ENCODE results near the gene DNAJC3.

Gene DNAJC3

DNA sequence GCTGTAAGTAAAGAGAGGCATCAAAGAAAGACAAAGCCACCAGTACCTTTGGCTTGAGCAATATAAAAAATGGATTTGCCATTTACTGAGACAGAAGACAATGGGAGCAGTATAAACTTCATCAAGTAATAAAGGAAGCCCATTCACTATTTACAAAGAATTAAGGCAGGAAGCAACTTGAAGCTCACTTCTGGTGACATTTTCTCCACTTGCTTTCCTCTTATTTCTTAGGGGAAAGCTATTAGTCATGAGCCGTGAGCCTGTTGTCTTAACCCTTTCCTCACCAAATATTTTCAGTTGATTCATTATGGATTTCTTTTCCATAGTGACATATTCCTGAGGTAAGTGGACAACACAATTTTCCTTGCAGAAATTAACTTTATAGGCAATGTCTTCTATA is 156.8 kb downstream of the DNAJC3 start:
- TF ChIP-seq, protein P1, sequence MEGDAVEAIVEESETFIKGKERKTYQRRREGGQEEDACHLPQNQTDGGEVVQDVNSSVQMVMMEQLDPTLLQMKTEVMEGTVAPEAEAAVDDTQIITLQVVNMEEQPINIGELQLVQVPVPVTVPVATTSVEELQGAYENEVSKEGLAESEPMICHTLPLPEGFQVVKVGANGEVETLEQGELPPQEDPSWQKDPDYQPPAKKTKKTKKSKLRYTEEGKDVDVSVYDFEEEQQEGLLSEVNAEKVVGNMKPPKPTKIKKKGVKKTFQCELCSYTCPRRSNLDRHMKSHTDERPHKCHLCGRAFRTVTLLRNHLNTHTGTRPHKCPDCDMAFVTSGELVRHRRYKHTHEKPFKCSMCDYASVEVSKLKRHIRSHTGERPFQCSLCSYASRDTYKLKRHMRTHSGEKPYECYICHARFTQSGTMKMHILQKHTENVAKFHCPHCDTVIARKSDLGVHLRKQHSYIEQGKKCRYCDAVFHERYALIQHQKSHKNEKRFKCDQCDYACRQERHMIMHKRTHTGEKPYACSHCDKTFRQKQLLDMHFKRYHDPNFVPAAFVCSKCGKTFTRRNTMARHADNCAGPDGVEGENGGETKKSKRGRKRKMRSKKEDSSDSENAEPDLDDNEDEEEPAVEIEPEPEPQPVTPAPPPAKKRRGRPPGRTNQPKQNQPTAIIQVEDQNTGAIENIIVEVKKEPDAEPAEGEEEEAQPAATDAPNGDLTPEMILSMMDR (IDR thresholded peaks at IDR 0.05; ENCODE audit: control extremely low read depth, extremely low read depth, low read depth, missing control alignments): no peak
- no peak for DNase-seq (ENCODE audit: extremely low spot score)
- ChIA-PET CTCF (interaction anchor here (0.6 to 6.8 kb wide), 54 partner anchors 10 to 1212 kb away, joined by 3 to 172 read pairs (median 4); no protein-coding TSS in a partner anchor), POLR2A (no interaction called here)

DNA sequence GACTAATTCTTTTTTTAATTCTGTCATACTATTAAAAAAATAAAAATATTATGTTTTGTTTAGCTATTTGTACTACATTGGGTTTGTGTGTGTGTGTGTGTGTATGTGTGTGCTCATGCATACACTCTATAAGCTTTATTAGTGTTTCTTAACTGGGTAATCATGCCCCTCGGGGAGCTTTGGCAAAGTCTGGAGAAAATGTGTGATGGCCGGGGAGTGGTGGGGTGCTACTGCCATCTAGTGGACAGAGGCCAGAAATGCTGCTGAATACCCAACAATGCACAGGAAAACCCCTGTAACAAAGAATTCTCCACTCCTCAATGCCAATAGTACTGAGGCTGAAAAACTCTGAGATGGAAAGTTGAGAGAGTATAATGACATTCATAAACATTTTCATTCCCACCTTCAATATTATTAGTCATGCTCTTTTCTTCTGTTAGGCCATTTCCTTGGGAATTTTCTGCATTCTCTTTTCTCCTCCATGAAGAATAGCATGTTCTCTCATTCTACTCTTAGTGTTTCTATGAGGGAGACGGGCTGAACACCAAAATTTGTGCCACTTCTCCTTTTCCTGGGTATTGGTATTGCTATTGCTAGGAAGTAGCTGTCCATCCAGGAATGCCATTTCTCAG is 157.3 kb downstream of the DNAJC3 start:
- TF ChIP-seq, protein P1 (IDR thresholded peaks at IDR 0.05; ENCODE audit: control extremely low read depth, extremely low read depth, low read depth, missing control alignments): peak; percentile 85
- ChIA-PET CTCF (interaction anchor here (0.6 to 6.8 kb wide), 54 partner anchors 9 to 1212 kb away, joined by 3 to 172 read pairs (median 4); no protein-coding TSS in a partner anchor), POLR2A (no interaction called here)
- peak; percentile 60 for DNase-seq (ENCODE audit: extremely low spot score)

DNA sequence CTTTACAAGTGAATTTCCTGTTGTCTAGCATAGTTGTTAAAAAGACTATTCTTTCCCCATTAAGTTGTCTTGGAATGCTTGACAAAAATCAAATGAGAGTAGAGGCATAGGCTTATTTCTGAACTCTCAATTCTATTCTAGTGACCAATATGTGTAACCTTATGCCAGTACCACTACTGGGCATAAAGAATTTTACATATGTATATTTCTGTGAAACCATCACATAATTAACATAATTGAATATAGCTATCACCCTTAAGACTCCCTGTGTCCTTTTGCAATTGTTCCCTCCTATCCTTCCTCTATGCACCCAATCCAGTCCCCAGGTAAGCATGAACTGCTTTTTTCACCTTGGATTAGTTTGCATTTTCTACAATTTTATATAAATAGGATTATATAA is 165.0 kb downstream of the DNAJC3 start:
- DNase-seq (ENCODE audit: extremely low spot score): no peak
- POLR2A ChIA-PET: no interaction called here
- TF ChIP-seq, protein P1 (IDR thresholded peaks at IDR 0.05; ENCODE audit: control extremely low read depth, extremely low read depth, low read depth, missing control alignments): no peak
- CTCF ChIA-PET: interaction anchor here (3.2 kb wide), 1 partner anchor 8 kb away, joined by 18 read pairs; no protein-coding TSS in a partner anchor

DNA sequence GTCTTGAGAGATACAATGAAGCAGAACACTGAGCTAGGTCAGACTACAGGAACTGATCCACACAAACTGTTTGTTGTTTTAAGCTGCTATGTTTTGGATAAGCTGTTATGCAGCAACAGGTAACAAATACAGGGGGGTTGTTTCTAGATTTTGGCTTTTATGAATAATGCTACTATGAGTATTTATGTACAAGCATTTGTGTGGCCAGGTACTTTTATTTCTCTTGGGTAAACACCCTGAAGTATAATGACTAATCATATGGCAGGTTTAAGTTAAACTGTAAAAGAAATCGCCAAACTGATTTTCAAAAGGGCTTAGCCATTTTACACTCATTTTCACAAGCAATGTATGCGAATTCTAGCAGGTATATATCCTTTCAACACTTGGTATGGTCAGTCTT is 166.0 kb downstream of the DNAJC3 start:
- ChIA-PET POLR2A (no interaction called here), CTCF (interaction anchor here (3.2 kb wide), 1 partner anchor 9 kb away, joined by 18 read pairs; no protein-coding TSS in a partner anchor)
- TF ChIP-seq, protein P1 (IDR thresholded peaks at IDR 0.05; ENCODE audit: control extremely low read depth, extremely low read depth, low read depth, missing control alignments): no peak
- no peak for DNase-seq (ENCODE audit: extremely low spot score)
